Common myeloid progenitor, CD34-positive (primary cell): ENCODE results near the gene CDK2.

ENCODE experiments used
- CTCF ChIA-PET: fragments of 350-600 bp; sonication (Branson Sonifier 250); formaldehyde crosslinking; loops from one replicate; lab custom pipeline; 2021; ENCODE audit warnings: antibody characterized with exemption; lab: Charles Lee
- POLR2A ChIA-PET: fragments of 350-600 bp; sonication (Branson Sonifier 250); formaldehyde crosslinking; loops from one replicate; lab custom pipeline; 2021; ENCODE audit warnings: antibody characterized with exemption; lab: Charles Lee
- DNase-seq, 3 donors: peaks; one replicate each; pipeline versions ENCODE4 v3.0.0 to v3.0.0-alpha.2; 2013
- H3K27ac ChIP-seq, 2 experiments: 1 replicate in 1 of 2; 2 replicates in 1 of 2; pipeline ENCODE4 v1.7.0; 2013; ENCODE audit warnings: inconsistent platforms in 2 of 2, low read length in 2 of 2, mild to moderate bottlenecking in 2 of 2, low read depth in 1 of 2, moderate library complexity in 1 of 2; ENCODE audit not compliant: severe bottlenecking in 2 of 2, insufficient read depth in 1 of 2, poor library complexity in 1 of 2
- H3K27me3 ChIP-seq, 5 experiments: replicated peaks in 2 of 5; 1 replicate in 3 of 5; 2 replicates in 2 of 5; pipeline versions ENCODE4 v1.6.1 to v1.7.0; 2013; ENCODE audit warnings: low read length in 4 of 5, mild to moderate bottlenecking in 2 of 5, moderate library complexity in 2 of 5, inconsistent platforms in 1 of 5; ENCODE audit not compliant: insufficient read depth in 5 of 5, control insufficient read depth in 4 of 5
- H3K36me3 ChIP-seq, 4 experiments: 1 replicate in 2 of 4; 2 replicates in 2 of 4; pipeline versions ENCODE4 v1.6.1 to v1.7.0; 2013; ENCODE audit warnings: low read length in 3 of 4, control low read depth in 1 of 4, mild to moderate bottlenecking in 1 of 4; ENCODE audit not compliant: control insufficient read depth in 4 of 4, insufficient read depth in 4 of 4
- H3K4me1 ChIP-seq, 4 experiments: 1 replicate in 3 of 4; 2 replicates in 1 of 4; pipeline versions ENCODE4 v1.6.1 to v1.7.1; 2013; ENCODE audit warnings: low read length in 3 of 4, mild to moderate bottlenecking in 3 of 4, control low read depth in 1 of 4, inconsistent platforms in 1 of 4, moderate library complexity in 1 of 4; ENCODE audit not compliant: control insufficient read depth in 4 of 4, insufficient read depth in 4 of 4; ENCODE audit errors: control extremely low read depth in 1 of 4
- H3K4me3 ChIP-seq, 7 experiments: 1 replicate in 4 of 7; 2 replicates in 3 of 7; pipeline versions ENCODE4 v1.5.1 to v1.7.0; 2013; ENCODE audit warnings: mild to moderate bottlenecking in 7 of 7, low read length in 6 of 7, moderate library complexity in 6 of 7, inconsistent platforms in 2 of 7, low read depth in 2 of 7, control low read depth in 1 of 7; ENCODE audit not compliant: insufficient read depth in 4 of 7, control insufficient read depth in 1 of 7; ENCODE audit errors: extremely low read depth in 1 of 7
- H3K9me3 ChIP-seq, 5 experiments: 1 replicate in 4 of 5; 2 replicates in 1 of 5; pipeline versions ENCODE4 v1.6.1 to v1.7.1; 2013; ENCODE audit warnings: low read length in 4 of 5, mild to moderate bottlenecking in 2 of 5, inconsistent platforms in 1 of 5, low read depth in 1 of 5, moderate library complexity in 1 of 5; ENCODE audit not compliant: control insufficient read depth in 4 of 5, insufficient read depth in 2 of 5; ENCODE audit errors: control extremely low read depth in 1 of 5
- WGBS: methylation state at CpG from one replicate; pipeline ENCODE4 v1.1.5; 2013; ENCODE audit not compliant: insufficient coverage; 5-methylcytosine and 5-hydroxymethylcytosine counted together

Gene CDK2

GRCh38 chr12:55969356-55969755 lies 2.7 kb downstream of the CDK2 start:
- peaks cover 5 to 43% (median 8%) of the 10 kb centered on the region in 4 experiments for H3K36me3 ChIP-seq
- POLR2A ChIA-PET, result no interaction called here
- 100% methylated on average over 3 of the region's 4 CpGs for WGBS

GRCh38 chr12:55970775-55971174 lies 4.1 kb downstream of the CDK2 start:
- H3K4me1 ChIP-seq, result peaks cover 24 to 46% (median 36%) of the 10 kb centered on the region in 4 experiments
- no peaks in the 10 kb centered on the region for H3K27me3 ChIP-seq
- peaks cover 5 to 43% (median 8%) of the 10 kb centered on the region in 4 experiments for H3K36me3 ChIP-seq
- no peaks in the 10 kb centered on the region for H3K9me3 ChIP-seq
- no peak for DNase-seq
- CTCF ChIA-PET, result interaction anchor here (0.9 to 1.7 kb wide), 3 partner anchors 12 to 31 kb away, joined by 4 to 5 read pairs (median 4); no protein-coding TSS in a partner anchor
- no peak overlapping the region for H3K4me3 ChIP-seq
- POLR2A ChIA-PET, result no interaction called here
- no peak overlapping the region for H3K27ac ChIP-seq
- 100% methylated on average over 7 of the region's 7 CpGs for WGBS

More at GRCh38 chr12:55969356-55969755, 2.7 kb downstream of the CDK2 start:
- no peak overlapping the region for H3K27ac ChIP-seq
- no peak for DNase-seq
- CTCF ChIA-PET, result interaction anchor here (1.0 to 3.0 kb wide), 3 partner anchors 10 to 72 kb away, joined by 3 to 18 read pairs (median 4); no protein-coding TSS in a partner anchor
- H3K9me3 ChIP-seq, result no peaks in the 10 kb centered on the region
- peaks cover 19 to 34% (median 27%) of the 10 kb centered on the region in 4 experiments for H3K4me1 ChIP-seq
- no peaks in the 10 kb centered on the region for H3K27me3 ChIP-seq
- H3K4me3 ChIP-seq, result no peak overlapping the region

GRCh38 chr12:55972042-55972441 lies 5.4 kb downstream of the CDK2 start:
- Histone ChIP-seq H3K27me3 (no peaks in the 10 kb centered on the region), H3K4me1 (peaks cover 19 to 38% (median 28%) of the 10 kb centered on the region in 4 experiments), H3K27ac (peak overlapping the region; percentile 6 to 93), H3K36me3 (peaks cover 5 to 49% (median 8%) of the 10 kb centered on the region in 4 experiments), H3K9me3 (no peaks in the 10 kb centered on the region), H3K4me3 (peak overlapping the region in 3 of 7 experiments; percentile 8 to 97 (median 90))
- WGBS, result 67% methylated on average over 1 of the region's 3 CpGs
- ChIA-PET POLR2A (no interaction called here), CTCF (interaction anchor here (0.5 kb wide), 1 partner anchor 213 kb away, joined by 4 read pairs; no protein-coding TSS in a partner anchor)
- DNase-seq, result peak in 1 of 3 donors; percentile 8

- Histone ChIP-seq H3K4me1 (peaks cover 15 to 38% (median 24%) of the 10 kb centered on the region in 4 experiments), H3K9me3 (no peaks in the 10 kb centered on the region), H3K4me3 (peak overlapping the region; percentile 35 to 97 (median 90)), H3K36me3 (peaks cover 5 to 49% (median 9%) of the 10 kb centered on the region in 4 experiments), H3K27ac (peak overlapping the region; percentile 76 to 93), H3K27me3 (no peaks in the 10 kb centered on the region)
- ChIA-PET CTCF (interaction anchor here (0.5 kb wide), 1 partner anchor 214 kb away, joined by 4 read pairs; no protein-coding TSS in a partner anchor), POLR2A (no interaction called here)
- WGBS, result no CpG with 5 or more reads among the region's 1 CpG
- peak in 2 of 3 donors; percentile 54 to 56 for DNase-seq
Measured at GRCh38 chr12:55972456-55972855, 5.8 kb downstream of the CDK2 start.

- under 1% methylated on average over 16 of the region's 18 CpGs for WGBS
- peak in 2 of 3 donors; percentile 64 to 79 for DNase-seq
Measured at GRCh38 chr12:55972911-55973598, 6.4 kb downstream of the CDK2 start.

GRCh38 chr12:55973599-55974307 lies 7.1 kb downstream of the CDK2 start, which contains the start of gene RAB5B:
Gene RAB5B (plus strand): TSS chr12:55974078. CDS start chr12:55986961, 12,883 bp downstream.
- peak within 1 kb of the TSS; percentile 89 to 100 (median 94) for H3K4me3 ChIP-seq
- H3K9me3 ChIP-seq, result no peaks in the 10 kb centered on the region
- WGBS, result under 1% methylated on average over 27 of the region's 39 CpGs
- ChIA-PET CTCF (interaction anchor here (0.8 to 2.0 kb wide), 12 partner anchors 9 to 129 kb away, joined by 3 to 9 read pairs (median 4); no protein-coding TSS in a partner anchor), POLR2A (interaction anchor here (0.6 to 1.9 kb wide), 8 partner anchors 9 to 228 kb away, joined by 3 to 10 read pairs (median 3); partner anchors contain the start of gene PA2G4)
- peak; percentile 100 for DNase-seq
- H3K27ac ChIP-seq, result peak within 1 kb of the TSS; percentile 79 to 93
- peaks cover 14 to 35% (median 20%) of the 10 kb centered on the region in 4 experiments for H3K4me1 ChIP-seq
- peaks cover 5 to 39% (median 11%) of the 10 kb centered on the region in 4 experiments for H3K36me3 ChIP-seq
- H3K27me3 ChIP-seq, result no peaks in the 10 kb centered on the region

More at GRCh38 chr12:55972911-55973598, 6.4 kb downstream of the CDK2 start:
- Histone ChIP-seq H3K27ac (peak overlapping the region; percentile 76 to 93), H3K4me3 (peak overlapping the region; percentile 35 to 97 (median 90)), H3K36me3 (peaks cover 5 to 46% (median 9%) of the 10 kb centered on the region in 4 experiments), H3K27me3 (no peaks in the 10 kb centered on the region), H3K9me3 (no peaks in the 10 kb centered on the region), H3K4me1 (peaks cover 14 to 36% (median 21%) of the 10 kb centered on the region in 4 experiments)
- ChIA-PET CTCF (interaction anchor here (0.9 to 2.0 kb wide), 8 partner anchors 11 to 58 kb away, joined by 3 to 9 read pairs (median 6); no protein-coding TSS in a partner anchor), POLR2A (interaction anchor here (0.8 to 1.9 kb wide), 5 partner anchors 10 to 131 kb away, joined by 3 to 10 read pairs (median 3); partner anchors contain the start of gene PA2G4)
